CD4-positive, alpha-beta T cell treated with Interleukin-4 for 4 hours (primary cell): ENCODE measurements around the gene SRPK2.
"Not testable (repeated sequence)": the region's sequence is repeated elsewhere in the genome, so short reads cannot be mapped to it uniquely, and the experiment has no call there.

ENCODE experiments used
- DNase-seq: peaks from one replicate; pipeline ENCODE4 v3.0.0-alpha.2; 2020

SRPK2 gene

DNA sequence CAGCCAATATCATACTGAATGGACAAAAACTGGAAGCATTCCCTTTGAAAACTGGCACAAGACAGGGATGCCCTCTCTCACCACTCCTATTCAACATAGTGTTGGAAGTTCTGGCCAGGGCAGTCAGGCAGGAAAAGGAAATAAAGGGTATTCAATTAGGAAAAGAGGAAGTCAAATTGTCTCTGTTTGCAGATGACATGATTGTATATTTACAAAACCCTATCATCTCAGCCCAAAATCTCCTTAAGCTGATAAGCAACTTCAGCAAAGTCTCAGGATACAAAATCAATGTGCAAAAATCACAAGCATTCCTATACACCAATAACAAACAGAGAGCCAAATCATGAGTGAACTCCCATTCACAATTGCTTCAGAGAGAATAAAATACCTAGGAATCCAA lies 129.8 kb downstream of the SRPK2 start:
- DNase-seq: not testable (repeated sequence)

GRCh38 chr7:105257338-105257737 lies 131.4 kb downstream of the SRPK2 start:
- DNase-seq: no peak

DNA sequence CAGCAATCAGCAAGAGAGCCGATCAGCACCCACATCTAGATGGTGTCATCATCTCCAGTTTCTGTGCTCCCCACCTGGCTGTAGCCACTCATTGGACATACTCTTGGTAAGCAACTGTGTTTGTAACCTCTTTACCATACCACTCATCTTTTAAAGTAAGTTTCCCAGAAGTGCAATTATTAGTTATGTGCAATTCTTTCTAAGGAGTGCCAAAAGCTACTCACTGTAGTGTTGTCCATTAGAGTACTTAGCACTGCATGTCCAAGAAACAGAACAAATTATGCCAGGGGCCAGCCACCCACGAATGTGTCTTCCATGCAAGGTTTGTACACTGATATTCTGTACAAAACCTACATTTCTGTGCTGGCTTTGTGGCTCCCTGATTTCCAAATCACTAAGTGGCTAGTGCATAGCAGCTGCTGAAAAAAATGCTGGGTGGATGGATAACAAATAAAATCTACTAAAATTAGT lies 131.9 kb downstream of the SRPK2 start:
- no peak for DNase-seq

DNA sequence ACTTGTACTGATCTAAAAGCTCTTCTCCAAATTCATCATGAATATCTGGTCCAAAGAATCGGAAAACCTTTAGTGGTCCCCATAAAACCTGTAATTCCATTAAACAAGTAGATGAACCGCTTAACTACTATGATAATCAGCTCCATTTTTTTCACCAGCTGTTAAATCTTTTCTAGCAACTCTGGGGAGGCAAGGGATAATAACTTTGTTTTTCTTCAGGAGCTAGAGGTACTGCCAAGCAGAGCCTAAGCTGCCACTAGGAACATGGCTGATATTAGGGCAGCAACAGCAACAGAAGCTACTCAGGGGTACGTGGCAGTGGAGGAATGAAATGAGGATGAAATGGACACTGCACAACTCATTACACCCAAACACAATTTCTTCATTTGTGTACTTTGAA lies 138.0 kb downstream of the SRPK2 start:
- no peak for DNase-seq

DNA sequence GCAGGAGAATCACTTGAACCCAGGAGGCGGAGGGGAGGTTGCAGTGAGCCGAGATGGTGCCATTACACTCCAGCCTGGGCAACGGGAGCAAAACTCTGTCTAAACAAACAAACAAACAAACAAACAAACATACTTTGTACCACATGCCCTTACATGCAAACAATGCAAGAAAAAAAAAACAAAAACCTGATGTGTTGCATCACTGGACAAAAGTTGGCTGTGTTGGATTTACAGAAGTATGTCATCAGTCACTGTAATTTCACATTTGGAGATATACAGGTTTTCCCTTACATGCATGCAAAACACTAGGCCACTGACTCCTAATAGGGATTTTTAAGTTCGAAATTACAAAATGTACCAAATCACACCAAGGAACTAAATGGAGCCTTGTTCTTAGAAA lies 138.5 kb downstream of the SRPK2 start:
- no peak for DNase-seq

- DNase-seq: no peak
Measured at GRCh38 chr7:105249216-105249615, 139.5 kb downstream of the SRPK2 start.

GRCh38 chr7:105246679-105247078 lies 142.0 kb downstream of the SRPK2 start:
- no peak for DNase-seq

GRCh38 chr7:105246256-105246655 lies 142.5 kb downstream of the SRPK2 start:
- DNase-seq: no peak

- no peak for DNase-seq
Measured at GRCh38 chr7:105245398-105246114, 143.2 kb downstream of the SRPK2 start.

GRCh38 chr7:105244594-105244993 lies 144.1 kb downstream of the SRPK2 start:
- DNase-seq: no peak

DNA sequence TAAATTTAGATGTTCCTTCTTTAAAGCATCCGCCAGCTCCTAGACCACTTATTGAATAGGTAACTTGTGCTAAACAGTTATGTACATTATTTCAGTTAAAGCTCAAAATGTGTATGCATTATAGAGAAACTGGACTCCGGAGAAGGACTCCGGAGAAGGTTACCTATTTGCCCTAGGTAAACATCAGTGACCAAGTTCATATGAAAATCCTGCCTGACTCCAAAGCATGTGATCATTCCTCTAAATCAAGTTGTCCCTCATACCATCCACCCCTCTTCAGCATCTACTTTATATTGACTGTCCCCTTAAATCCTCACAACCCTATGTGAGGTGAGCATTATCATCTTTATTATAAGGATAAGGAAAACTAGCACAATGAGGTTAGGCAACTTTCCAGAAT lies 147.5 kb downstream of the SRPK2 start:
- DNase-seq: no peak

DNA sequence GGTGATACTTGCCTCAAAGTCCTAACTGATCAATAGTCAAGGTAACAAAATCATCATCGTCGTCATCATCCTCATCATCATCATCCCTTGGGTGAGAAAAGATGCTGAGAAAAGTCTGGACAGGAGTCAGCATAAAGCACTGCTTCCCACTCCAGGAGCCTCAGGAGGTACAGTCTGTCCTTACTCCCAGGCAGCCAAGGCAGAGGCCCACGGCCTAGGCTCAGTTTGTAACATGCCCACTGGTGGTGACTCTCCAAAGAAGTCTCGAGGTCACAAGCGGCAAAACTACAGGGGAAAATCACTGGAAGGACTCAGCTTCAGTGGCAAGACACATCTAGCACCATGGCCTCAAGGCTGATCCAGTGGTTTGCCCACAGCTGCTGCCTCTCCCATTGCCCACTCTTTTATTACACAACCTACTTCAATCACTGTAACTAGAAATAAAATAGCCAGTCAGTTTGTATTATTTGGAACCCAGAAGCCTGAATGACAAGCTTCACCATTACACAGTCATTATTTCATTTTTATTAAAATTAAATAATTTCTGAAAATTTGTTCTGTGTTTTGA lies 150.4 kb downstream of the SRPK2 start:
- no peak for DNase-seq

- no peak for DNase-seq
Measured at GRCh38 chr7:105234886-105235285, 153.8 kb downstream of the SRPK2 start.

GRCh38 chr7:105232829-105233291 lies 155.9 kb downstream of the SRPK2 start:
- DNase-seq: not testable (repeated sequence)

GRCh38 chr7:105230486-105230885 lies 158.2 kb downstream of the SRPK2 start:
- DNase-seq: no peak

DNA sequence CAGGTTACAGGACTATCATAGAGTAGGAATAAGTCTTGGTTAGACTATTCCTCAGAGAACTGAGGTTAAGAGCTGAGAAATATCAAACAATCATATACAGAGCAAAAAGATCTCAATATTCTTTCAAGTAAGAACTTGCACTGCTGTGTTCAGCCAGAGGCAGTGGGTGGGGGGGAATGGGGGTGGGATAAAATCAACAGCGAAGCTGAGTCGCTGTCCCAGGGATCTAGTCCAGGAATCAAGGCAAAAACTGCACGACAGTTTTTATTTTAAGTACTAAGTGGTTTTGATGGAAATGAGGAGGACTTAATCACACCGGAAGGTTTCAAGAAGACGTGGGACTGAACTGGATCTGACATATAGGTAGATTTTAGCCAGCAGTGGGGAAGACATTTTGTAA lies 159.1 kb downstream of the SRPK2 start:
- DNase-seq: no peak

DNA sequence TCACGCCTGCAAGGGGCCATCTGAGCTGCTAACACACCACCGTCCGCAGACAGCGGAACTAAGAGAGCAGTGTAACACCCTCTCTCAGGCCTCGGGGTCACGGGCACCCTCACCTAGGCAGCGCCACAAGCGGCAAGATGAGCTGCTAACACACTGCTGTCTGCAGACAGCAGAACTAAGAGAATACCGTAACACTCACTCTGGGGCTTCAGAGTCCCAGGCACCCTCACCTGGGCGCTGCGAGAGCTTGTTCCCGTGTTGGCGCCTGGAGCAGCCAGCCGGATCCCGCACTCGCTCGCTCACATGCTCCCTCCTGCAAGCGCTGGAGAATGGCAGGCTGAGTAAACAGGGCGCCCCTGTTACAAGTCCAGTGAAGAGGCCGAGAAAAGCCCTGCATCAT lies 160.2 kb downstream of the SRPK2 start:
- DNase-seq: no peak

DNA sequence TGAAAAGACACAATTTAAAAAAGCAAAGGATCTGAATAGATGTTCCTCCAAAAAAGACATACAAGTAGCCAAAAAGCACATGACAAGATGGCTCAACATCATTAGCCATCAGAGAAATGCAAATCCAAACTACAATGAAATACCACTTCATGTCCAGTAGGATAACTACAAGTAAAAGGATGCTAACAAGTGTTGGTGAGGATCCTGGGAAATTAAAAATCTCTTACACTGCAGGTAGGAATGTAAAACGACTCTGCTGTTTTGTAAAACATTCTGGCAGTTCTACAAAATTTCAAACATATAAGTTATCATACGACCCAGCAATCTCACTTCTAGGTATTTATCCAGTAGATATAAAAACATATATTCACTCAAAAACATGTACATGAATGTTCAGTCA lies 161.3 kb downstream of the SRPK2 start:
- no peak for DNase-seq

DNA sequence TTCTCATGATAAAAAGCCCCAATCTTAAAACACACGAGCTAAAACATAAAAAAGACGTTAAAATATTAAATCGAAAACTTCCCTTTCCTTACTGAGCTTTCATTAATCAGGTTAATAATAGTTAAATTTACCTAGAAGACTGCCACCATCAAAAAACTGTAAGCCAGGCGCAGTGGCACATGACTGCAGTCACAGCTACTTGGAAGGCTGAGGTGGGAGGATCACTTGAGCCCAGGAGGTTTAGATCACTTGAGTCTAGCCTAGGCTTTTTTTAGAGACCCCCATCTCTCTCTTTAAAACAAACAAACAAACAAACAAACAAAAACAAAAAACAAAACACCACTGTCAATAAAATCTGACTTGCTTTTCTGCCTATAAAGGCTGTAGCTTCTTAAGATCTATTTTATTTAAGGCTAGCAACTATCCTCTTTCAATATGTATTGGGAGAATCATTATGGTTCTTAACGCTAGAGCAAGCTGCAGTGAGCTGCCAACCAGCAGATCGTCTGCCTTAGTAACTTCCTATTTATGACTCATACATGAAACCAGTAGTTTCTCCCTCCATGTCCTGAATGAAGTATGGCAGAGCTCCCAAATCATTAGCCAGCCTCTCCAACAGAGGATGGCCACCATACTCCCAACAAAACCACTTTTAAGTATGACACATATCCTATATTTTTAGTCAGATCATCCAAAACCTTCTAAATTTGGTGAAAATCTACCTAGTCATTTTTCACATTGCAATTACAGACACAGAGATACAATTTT lies 163.7 kb downstream of the SRPK2 start:
- DNase-seq: peak; percentile 23

- DNase-seq: no peak
Measured at GRCh38 chr7:105222953-105223352, 165.8 kb downstream of the SRPK2 start.

- no peak for DNase-seq
Measured at GRCh38 chr7:105219771-105220160, 169.0 kb downstream of the SRPK2 start.

- no peak for DNase-seq
Measured at GRCh38 chr7:105218939-105219770, 169.6 kb downstream of the SRPK2 start.

- DNase-seq: no peak
Measured at GRCh38 chr7:105218215-105218614, 170.5 kb downstream of the SRPK2 start.
